ENCODE data around the gene KCNA1.

KCNA1 gene

DNA sequence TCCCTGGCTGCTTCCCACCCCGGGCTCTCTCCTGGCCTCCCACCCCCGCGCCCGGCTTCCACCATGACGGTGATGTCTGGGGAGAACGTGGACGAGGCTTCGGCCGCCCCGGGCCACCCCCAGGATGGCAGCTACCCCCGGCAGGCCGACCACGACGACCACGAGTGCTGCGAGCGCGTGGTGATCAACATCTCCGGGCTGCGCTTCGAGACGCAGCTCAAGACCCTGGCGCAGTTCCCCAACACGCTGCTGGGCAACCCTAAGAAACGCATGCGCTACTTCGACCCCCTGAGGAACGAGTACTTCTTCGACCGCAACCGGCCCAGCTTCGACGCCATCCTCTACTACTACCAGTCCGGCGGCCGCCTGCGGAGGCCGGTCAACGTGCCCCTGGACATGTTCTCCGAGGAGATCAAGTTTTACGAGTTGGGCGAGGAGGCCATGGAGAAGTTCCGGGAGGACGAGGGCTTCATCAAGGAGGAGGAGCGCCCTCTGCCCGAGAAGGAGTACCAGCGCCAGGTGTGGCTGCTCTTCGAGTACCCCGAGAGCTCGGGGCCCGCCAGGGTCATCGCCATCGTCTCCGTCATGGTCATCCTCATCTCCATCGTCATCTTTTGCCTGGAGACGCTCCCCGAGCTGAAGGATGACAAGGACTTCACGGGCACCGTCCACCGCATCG, 1.8 kb downstream of the KCNA1 start:
- no peak for DNase-seq (ENCODE audit: low read depth, low spot score)

DNA sequence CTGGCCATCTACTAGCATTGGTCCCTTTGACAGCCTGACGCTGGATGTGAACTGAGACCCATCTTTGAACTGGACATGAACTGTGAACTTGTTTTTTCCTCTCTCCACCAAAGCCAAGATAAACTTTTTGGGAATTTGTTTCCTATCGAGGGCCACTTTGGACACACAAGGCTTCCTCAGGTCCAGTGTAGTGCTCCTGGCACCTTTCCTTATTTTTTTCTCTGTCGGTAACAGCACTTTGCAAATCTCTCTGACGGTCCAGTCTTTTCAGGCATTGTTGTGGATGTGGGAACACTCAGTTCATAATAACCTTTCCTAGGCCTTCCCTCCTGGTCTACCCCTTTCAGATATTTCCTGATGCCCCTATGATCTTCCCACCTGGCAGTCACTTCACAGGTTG, 5.0 kb downstream of the KCNA1 start:
- no peak for DNase-seq (ENCODE audit: low read depth, low spot score)

DNA sequence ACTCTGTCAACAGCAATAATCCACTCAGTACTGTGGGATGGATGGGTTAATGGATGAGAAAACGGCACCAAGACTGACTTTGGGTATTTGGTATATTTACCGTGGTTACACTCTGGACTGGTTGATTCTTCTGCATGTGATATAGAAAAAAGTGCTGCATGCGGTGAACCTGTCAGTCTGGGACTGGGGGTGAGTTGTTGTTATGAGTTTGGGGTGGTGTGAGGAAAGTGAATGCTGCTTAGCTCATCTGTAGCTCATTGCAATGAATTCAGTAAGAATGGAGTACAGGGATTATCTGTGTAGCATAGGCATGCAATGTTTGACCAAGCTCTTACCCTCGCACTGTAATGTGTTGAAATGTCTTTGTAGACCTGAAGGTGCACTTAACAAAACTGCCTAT, 6.0 kb downstream of the KCNA1 start:
- DNase-seq (ENCODE audit: low read depth, low spot score), result no peak

DNA sequence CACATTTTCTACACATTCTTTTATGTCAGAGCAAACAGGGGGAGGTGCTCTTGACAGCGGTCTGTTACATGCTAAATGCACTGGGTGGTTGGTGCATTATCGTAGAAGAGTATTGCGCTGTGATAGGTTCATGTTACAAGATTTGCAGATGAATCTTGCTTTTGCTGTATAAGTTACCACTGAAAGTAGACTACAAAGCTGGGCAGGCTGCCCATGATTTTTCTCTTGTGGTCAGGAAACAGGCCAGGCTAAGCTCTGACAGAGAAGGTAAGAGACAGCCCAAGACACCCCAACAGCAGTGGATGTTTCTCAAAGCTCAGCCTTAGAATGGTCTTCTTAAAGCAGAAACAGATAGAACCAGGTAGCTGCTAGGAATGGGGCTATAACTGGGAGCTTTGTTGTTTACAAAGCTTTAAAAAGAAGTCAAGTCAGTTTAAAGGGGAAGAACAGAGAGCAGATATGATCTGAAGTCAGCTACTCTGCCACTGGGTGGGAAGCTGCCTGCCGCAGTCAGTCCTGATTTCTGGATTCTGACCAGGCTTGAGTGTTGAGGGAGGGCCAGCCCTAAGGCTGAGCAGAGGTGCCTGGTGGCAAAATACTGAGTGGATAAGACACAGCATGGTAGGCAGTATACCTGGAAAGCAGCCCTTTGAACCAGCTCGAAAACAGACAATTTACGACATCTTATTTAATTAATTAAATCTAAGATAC, 9.4 kb downstream of the KCNA1 start:
- DNase-seq (ENCODE audit: low read depth, low spot score), result no peak

GRCh38 chr12:4932576-4932975, 22.9 kb downstream of the KCNA1 start:
- DNase-seq (ENCODE audit: low read depth, low spot score), result no peak

DNA sequence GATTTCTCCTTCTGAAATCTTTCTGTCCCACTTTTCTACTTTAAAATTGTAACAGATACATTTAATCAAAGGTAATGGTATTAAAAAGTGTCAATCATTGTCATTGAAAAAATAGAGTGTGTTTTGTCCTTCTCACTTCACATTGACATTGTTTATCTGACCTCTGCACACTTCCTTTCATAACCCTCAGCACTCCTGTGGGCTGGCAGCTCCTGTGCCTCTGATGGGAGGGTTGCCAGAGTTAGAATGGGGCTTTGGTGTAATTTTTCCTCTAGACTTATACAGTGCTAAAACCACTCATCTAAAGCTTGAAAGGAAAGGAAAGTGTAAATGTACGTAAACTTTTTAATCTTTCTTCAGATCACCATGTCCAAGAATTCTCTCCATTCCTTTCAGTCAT, 23.7 kb downstream of the KCNA1 start:
- DNase-seq (ENCODE audit: low read depth, low spot score), result no peak

DNA sequence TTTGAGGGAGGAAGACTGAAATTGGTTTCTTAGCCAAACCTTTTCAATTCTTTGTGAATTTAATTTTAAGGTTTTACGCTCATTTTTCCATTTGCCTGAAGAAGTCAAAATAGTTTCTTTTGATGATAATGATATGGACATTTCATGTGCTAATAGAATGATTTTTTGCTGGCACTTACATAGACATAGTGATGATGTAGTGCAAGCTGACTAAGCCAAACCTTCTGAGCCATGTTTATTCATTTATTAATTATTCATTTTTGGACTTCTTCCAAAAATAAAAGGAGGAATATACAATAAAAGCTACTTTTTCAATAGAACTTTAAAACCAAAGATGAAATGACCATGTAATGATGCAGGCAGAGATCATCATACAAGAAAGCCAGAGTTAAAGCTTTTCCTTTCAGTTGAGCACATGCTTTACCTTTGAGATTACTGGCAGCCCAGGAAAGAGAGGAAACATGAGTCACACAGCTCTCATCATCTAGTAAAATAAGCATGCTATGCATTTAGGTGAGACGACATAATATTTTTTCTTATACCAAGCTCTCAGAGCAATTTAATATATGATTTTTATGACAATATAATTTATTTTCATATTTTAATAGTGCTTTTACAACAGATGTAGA, 24.8 kb downstream of the KCNA1 start:
- DNase-seq (ENCODE audit: low read depth, low spot score), result no peak

GRCh38 chr12:4938900-4939299, 29.2 kb downstream of the KCNA1 start:
- DNase-seq (ENCODE audit: low read depth, low spot score), result no peak

GRCh38 chr12:4939418-4940023, 29.8 kb downstream of the KCNA1 start:
- DNase-seq (ENCODE audit: low read depth, low spot score), result no peak

- no peak for DNase-seq (ENCODE audit: low read depth, low spot score)
Observed at GRCh38 chr12:4943067-4943937, 33.6 kb downstream of the KCNA1 start.

- DNase-seq (ENCODE audit: low read depth, low spot score), result no peak
Observed at GRCh38 chr12:4943938-4944284, 34.2 kb downstream of the KCNA1 start.

GRCh38 chr12:4947253-4947652, 37.5 kb downstream of the KCNA1 start:
- DNase-seq (ENCODE audit: low read depth, low spot score), result no peak

DNA sequence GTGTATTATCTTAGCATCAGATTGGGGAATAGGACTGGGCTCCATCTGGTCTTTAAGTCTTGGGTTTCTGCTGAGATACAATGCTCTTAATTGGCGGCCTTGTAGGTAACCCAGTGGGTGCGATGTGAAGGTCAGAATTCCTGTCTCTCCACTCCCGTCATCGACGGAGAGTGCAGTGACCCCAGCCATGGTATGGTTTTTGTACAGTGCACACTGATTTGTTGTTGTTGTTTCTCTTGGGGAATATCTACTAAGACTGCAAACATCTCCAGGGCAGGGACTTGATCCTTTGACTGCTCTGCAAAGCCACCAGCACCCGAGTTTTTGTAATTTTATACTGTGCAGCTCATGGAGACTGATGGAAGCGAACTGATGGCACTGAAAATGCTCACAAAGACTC, 41.4 kb downstream of the KCNA1 start:
- no peak for DNase-seq (ENCODE audit: low read depth, low spot score)

GRCh38 chr12:4951601-4952000, 41.9 kb downstream of the KCNA1 start:
- no peak for DNase-seq (ENCODE audit: low read depth, low spot score)

DNA sequence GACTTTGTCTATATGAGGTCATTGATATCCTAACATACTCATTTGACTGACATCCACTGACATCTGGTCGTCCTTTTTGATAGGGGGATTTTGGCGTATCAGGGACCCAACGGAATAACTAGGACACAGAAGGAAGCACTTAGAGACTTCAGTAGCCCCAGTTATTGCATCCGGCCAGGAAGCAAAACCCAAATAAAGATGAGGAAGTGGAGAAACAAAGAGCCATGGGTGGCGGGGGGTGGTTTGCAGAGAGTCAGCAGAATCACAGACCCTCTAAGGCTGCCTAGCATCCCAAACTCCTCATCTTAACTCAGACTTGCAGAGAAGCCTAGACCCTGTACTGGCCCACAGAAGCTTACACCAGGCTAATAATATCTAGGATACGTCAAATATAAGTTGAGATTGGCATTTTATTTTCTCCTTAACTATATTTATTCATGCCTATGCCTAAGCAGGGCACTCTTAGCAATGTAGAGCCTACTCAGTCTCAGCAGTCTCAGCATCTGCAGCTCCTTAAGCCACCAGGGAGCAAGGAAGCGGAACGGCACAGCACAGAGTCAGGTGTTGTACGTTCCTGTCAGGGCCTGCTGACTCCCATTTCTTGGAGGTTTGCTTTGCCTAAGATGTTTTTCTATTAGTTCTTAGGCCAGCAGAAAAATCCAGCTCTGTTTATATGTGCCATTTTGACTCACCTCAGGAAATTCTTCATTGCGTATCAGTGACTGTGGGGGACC, 45.1 kb downstream of the KCNA1 start:
- no peak for DNase-seq (ENCODE audit: low read depth, low spot score)

- DNase-seq (ENCODE audit: low read depth, low spot score), result no peak
Observed at GRCh38 chr12:4956054-4956453, 46.3 kb downstream of the KCNA1 start.

DNA sequence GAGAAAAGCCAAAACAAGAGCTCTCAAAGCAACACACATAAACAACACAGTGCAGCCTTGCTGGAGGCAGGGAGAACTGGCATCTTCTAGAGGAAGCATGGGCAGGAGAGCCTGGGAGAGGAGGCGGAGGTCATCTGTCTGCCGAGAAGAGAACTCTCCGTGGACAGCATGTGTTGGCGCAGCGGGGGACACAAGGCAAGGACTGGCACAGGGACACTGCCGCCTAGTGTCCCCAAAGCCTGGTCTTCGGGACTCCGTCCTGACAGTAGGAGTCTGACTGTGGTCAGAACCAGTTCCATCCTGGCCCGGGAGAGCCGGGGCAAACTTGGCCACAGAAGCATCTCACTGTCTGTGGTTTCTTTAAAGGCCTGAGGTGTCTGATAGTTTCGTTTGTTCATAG, 47.3 kb downstream of the KCNA1 start:
- DNase-seq (ENCODE audit: low read depth, low spot score), result no peak

GRCh38 chr12:4957761-4958160, 48.1 kb downstream of the KCNA1 start:
- no peak for DNase-seq (ENCODE audit: low read depth, low spot score)

DNA sequence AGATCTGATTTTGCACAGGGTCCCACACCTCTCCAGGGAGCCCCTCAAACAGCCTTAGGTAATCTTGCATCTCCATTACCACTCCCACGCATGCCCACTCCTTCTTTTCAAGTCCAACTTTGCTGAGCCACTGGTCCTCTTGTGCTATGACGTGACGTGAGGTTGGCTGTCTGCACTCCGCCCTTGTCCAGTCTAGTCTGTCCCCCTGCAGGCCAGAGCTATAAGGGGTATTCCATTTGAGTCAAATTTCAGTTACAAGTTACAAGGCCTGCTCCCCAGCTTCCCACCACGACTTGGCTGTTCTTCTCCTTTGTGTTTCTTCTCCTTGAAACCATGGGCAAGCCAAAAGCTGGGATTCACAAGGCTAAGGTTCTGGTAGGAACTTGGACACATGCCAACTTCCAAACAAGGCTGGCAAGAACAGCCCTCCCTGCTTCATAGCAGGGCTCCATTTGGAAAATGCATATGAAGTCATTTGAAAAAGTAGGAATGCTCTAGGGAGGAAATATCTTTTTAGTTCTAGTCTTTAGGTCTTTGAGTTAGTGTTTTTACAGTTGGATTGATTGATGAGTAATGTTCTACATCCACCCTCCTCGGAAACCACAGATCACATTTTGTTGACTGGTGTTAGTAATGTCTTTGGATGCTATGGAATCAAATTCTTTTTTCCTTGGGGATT, 49.1 kb downstream of the KCNA1 start:
- DNase-seq (ENCODE audit: low read depth, low spot score), result no peak

DNA sequence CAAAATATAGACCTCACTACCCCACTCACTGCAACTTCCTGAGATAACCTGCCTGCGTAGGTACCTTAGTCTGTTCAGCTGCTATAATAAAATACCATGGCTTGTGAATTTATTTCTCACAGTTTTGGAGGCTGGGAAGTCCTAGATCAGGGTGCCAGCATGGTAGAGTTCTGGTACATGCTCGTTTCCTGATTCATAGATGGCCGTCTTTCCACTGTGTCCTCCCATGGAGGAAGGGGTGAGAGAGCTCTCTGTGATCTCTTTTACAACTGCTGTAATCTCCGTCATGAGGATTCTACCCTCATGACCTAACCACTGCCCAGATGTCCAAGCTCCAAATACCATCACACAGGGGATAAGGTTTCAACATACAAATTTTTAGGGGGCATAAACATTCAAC, 49.7 kb downstream of the KCNA1 start:
- DNase-seq (ENCODE audit: low read depth, low spot score), result no peak

DNA sequence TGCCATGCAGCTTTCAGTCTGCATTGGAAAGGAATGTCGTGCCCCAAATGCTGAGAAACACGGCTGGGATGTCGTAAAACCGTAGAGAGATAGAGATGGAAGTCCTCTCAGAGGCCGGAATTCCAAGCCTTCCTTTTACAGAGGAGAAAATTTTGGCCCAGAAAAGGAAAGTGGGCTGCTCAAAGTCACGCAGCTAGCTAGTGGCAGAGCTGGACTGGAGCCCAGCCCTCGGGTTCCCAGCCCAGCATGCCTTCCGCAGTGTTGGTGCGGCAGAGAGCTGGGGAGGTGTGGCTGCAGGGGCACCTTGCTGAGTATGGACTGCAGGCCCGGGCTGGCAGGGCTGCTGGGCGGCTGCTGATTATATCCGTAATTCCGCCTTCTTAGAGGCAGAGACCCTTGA, 50.3 kb downstream of the KCNA1 start:
- DNase-seq (ENCODE audit: low read depth, low spot score), result no peak

Measured in iPS DF 19.7 (cell line).